ENCODE results near the gene NEDD4L.

The NEDD4L gene

GRCh38 chr18:58227361-58227930, 183.4 kb downstream of the NEDD4L start:
- Histone ChIP-seq H2AFZ (ENCODE audit: insufficient read depth, low read length, poor library complexity) (no peak overlapping the region), H3K4me3 (ENCODE audit: low read depth, low read length) (no peak overlapping the region), H3K9me3 (ENCODE audit: insufficient read depth, low read depth, low read length) (no peaks in the 10 kb centered on the region), H3K27me3 (ENCODE audit: insufficient read depth, low read length) (no peaks in the 10 kb centered on the region), H3K79me2 (ENCODE audit: control insufficient read depth, insufficient read depth, low read length, poor library complexity) (peaks cover 5% of the 10 kb centered on the region), H2BK12ac (ENCODE audit: low read length) (no peak overlapping the region), H4K8ac (ENCODE audit: low read depth, low read length) (no peak overlapping the region), H3K27ac (ENCODE audit: low read depth, low read length) (no peak overlapping the region), H2BK5ac (ENCODE audit: low read depth, low read length, poor library complexity) (no peak overlapping the region), H2BK120ac (ENCODE audit: insufficient read depth, low read length, poor library complexity) (no peak overlapping the region), H3K9ac (ENCODE audit: low read length) (no peak overlapping the region), H3K4me1 (ENCODE audit: control insufficient read depth in 1 of 2, insufficient read depth in 2 of 2, low read length in 2 of 2) (peaks cover 22 to 28% of the 10 kb centered on the region in 2 experiments), H3K4ac (ENCODE audit: low read depth, low read length) (no peak overlapping the region), H4K91ac (ENCODE audit: low read depth, low read length) (no peak overlapping the region), H3K36me3 (ENCODE audit: control insufficient read depth in 1 of 2, insufficient read depth in 2 of 2, low read length in 2 of 2) (no peaks in the 10 kb centered on the region), H4K12ac (ENCODE audit: low read depth, low read length) (no peak overlapping the region), H3K79me1 (ENCODE audit: low read length) (peaks cover 8% of the 10 kb centered on the region), H3K23ac (ENCODE audit: low read length) (no peak overlapping the region), H3K18ac (ENCODE audit: low read length) (no peak overlapping the region), H2AK5ac (ENCODE audit: low read length) (no peak overlapping the region), H3K4me2 (ENCODE audit: low read length) (no peak overlapping the region), H3K14ac (ENCODE audit: low read length) (no peak overlapping the region)
- DNase-seq = no peak
- WGBS (ENCODE audit: extremely low coverage, insufficient coverage, insufficient read length) = no CpG with 5 or more reads among the region's 9 CpGs

- Histone ChIP-seq H4K91ac (ENCODE audit: low read depth, low read length) (no peak overlapping the region), H2BK12ac (ENCODE audit: low read length) (no peak overlapping the region)
- WGBS (ENCODE audit: extremely low coverage, insufficient coverage, insufficient read length) = no CpG with 5 or more reads among the region's 6 CpGs
These were observed 184.2 kb downstream of the NEDD4L start for GRCh38 chr18:58228176-58228575.

GRCh38 chr18:58228762-58229161, 184.7 kb downstream of the NEDD4L start:
- Histone ChIP-seq H2AK5ac (ENCODE audit: low read length) (no peak overlapping the region), H3K4ac (ENCODE audit: low read depth, low read length) (peak overlapping the region; percentile 12), H4K91ac (ENCODE audit: low read depth, low read length) (no peak overlapping the region), H4K8ac (ENCODE audit: low read depth, low read length) (no peak overlapping the region), H3K36me3 (ENCODE audit: control insufficient read depth in 1 of 2, insufficient read depth in 2 of 2, low read length in 2 of 2) (no peaks in the 10 kb centered on the region), H3K23ac (ENCODE audit: low read length) (no peak overlapping the region), H3K4me1 (ENCODE audit: control insufficient read depth in 1 of 2, insufficient read depth in 2 of 2, low read length in 2 of 2) (peaks cover 19 to 25% of the 10 kb centered on the region in 2 experiments), H3K27me3 (ENCODE audit: insufficient read depth, low read length) (no peaks in the 10 kb centered on the region), H2BK120ac (ENCODE audit: insufficient read depth, low read length, poor library complexity) (no peak overlapping the region), H3K4me3 (ENCODE audit: low read depth, low read length) (no peak overlapping the region), H3K27ac (ENCODE audit: low read depth, low read length) (no peak overlapping the region), H2BK12ac (ENCODE audit: low read length) (no peak overlapping the region), H4K12ac (ENCODE audit: low read depth, low read length) (no peak overlapping the region), H2BK5ac (ENCODE audit: low read depth, low read length, poor library complexity) (no peak overlapping the region), H3K79me1 (ENCODE audit: low read length) (peaks cover 5% of the 10 kb centered on the region), H2AFZ (ENCODE audit: insufficient read depth, low read length, poor library complexity) (no peak overlapping the region), H3K18ac (ENCODE audit: low read length) (no peak overlapping the region), H3K14ac (ENCODE audit: low read length) (no peak overlapping the region), H3K9ac (ENCODE audit: low read length) (no peak overlapping the region), H3K79me2 (ENCODE audit: control insufficient read depth, insufficient read depth, low read length, poor library complexity) (peaks cover 5% of the 10 kb centered on the region), H3K4me2 (ENCODE audit: low read length) (no peak overlapping the region), H3K9me3 (ENCODE audit: insufficient read depth, low read depth, low read length) (no peaks in the 10 kb centered on the region)
- no CpG with 5 or more reads among the region's 7 CpGs for WGBS (ENCODE audit: extremely low coverage, insufficient coverage, insufficient read length)
- DNase-seq = no peak

More at GRCh38 chr18:58228176-58228575, 184.2 kb downstream of the NEDD4L start:
- no peak for DNase-seq
- no peaks in the 10 kb centered on the region for H3K9me3 ChIP-seq (ENCODE audit: insufficient read depth, low read depth, low read length)
- no peak overlapping the region for H3K4me3 ChIP-seq (ENCODE audit: low read depth, low read length)
- no peak overlapping the region for H4K12ac ChIP-seq (ENCODE audit: low read depth, low read length)
- H3K4ac ChIP-seq (ENCODE audit: low read depth, low read length) = no peak overlapping the region
- H3K79me1 ChIP-seq (ENCODE audit: low read length) = peaks cover 8% of the 10 kb centered on the region
- H3K4me1 ChIP-seq (ENCODE audit: control insufficient read depth in 1 of 2, insufficient read depth in 2 of 2, low read length in 2 of 2) = peaks cover 22 to 28% of the 10 kb centered on the region in 2 experiments
- no peak overlapping the region for H3K23ac ChIP-seq (ENCODE audit: low read length)
- no peak overlapping the region for H4K8ac ChIP-seq (ENCODE audit: low read depth, low read length)
- H3K27ac ChIP-seq (ENCODE audit: low read depth, low read length) = no peak overlapping the region
- no peaks in the 10 kb centered on the region for H3K36me3 ChIP-seq (ENCODE audit: control insufficient read depth in 1 of 2, insufficient read depth in 2 of 2, low read length in 2 of 2)
- no peak overlapping the region for H3K9ac ChIP-seq (ENCODE audit: low read length)
- no peak overlapping the region for H2AK5ac ChIP-seq (ENCODE audit: low read length)
- no peaks in the 10 kb centered on the region for H3K27me3 ChIP-seq (ENCODE audit: insufficient read depth, low read length)
- no peak overlapping the region for H3K4me2 ChIP-seq (ENCODE audit: low read length)
- H3K18ac ChIP-seq (ENCODE audit: low read length) = peak overlapping the region; percentile 14
- H3K14ac ChIP-seq (ENCODE audit: low read length) = no peak overlapping the region
- no peak overlapping the region for H2AFZ ChIP-seq (ENCODE audit: insufficient read depth, low read length, poor library complexity)
- no peak overlapping the region for H2BK120ac ChIP-seq (ENCODE audit: insufficient read depth, low read length, poor library complexity)
- H2BK5ac ChIP-seq (ENCODE audit: low read depth, low read length, poor library complexity) = no peak overlapping the region
- H3K79me2 ChIP-seq (ENCODE audit: control insufficient read depth, insufficient read depth, low read length, poor library complexity) = peaks cover 5% of the 10 kb centered on the region

- no peak overlapping the region for H3K27ac ChIP-seq (ENCODE audit: low read depth, low read length)
- no peak overlapping the region for H4K8ac ChIP-seq (ENCODE audit: low read depth, low read length)
- no CpG with 5 or more reads among the region's 5 CpGs for WGBS (ENCODE audit: extremely low coverage, insufficient coverage, insufficient read length)
- no peak overlapping the region for H2BK12ac ChIP-seq (ENCODE audit: low read length)
- H2BK5ac ChIP-seq (ENCODE audit: low read depth, low read length, poor library complexity) = no peak overlapping the region
- no peaks in the 10 kb centered on the region for H3K27me3 ChIP-seq (ENCODE audit: insufficient read depth, low read length)
- no peak overlapping the region for H2AK5ac ChIP-seq (ENCODE audit: low read length)
- H3K79me1 ChIP-seq (ENCODE audit: low read length) = peaks cover 4% of the 10 kb centered on the region
- no peak for DNase-seq
- H2BK120ac ChIP-seq (ENCODE audit: insufficient read depth, low read length, poor library complexity) = no peak overlapping the region
- H2AFZ ChIP-seq (ENCODE audit: insufficient read depth, low read length, poor library complexity) = no peak overlapping the region
- H3K18ac ChIP-seq (ENCODE audit: low read length) = no peak overlapping the region
- no peak overlapping the region for H3K4me2 ChIP-seq (ENCODE audit: low read length)
- H3K36me3 ChIP-seq (ENCODE audit: control insufficient read depth in 1 of 2, insufficient read depth in 2 of 2, low read length in 2 of 2) = no peaks in the 10 kb centered on the region
- no peak overlapping the region for H4K12ac ChIP-seq (ENCODE audit: low read depth, low read length)
- H3K4me1 ChIP-seq (ENCODE audit: control insufficient read depth in 1 of 2, insufficient read depth in 2 of 2, low read length in 2 of 2) = peaks cover 17 to 22% of the 10 kb centered on the region in 2 experiments
- no peak overlapping the region for H3K4me3 ChIP-seq (ENCODE audit: low read depth, low read length)
- peaks cover 5% of the 10 kb centered on the region for H3K79me2 ChIP-seq (ENCODE audit: control insufficient read depth, insufficient read depth, low read length, poor library complexity)
- H3K4ac ChIP-seq (ENCODE audit: low read depth, low read length) = peak overlapping the region; percentile 27
- no peaks in the 10 kb centered on the region for H3K9me3 ChIP-seq (ENCODE audit: insufficient read depth, low read depth, low read length)
- no peak overlapping the region for H4K91ac ChIP-seq (ENCODE audit: low read depth, low read length)
- H3K14ac ChIP-seq (ENCODE audit: low read length) = no peak overlapping the region
- no peak overlapping the region for H3K9ac ChIP-seq (ENCODE audit: low read length)
- no peak overlapping the region for H3K23ac ChIP-seq (ENCODE audit: low read length)
These were observed 185.1 kb downstream of the NEDD4L start for GRCh38 chr18:58229162-58229561.

All from trophoblast cell (in vitro differentiated cells and primary cell).